Epithelial cell of esophagus (primary cell): ENCODE data around the gene ATN1.

Experiments
- DNase-seq: peaks from one replicate; pipeline ENCODE4 v3.0.0; 2010; ENCODE audit warnings: low read depth
- H3K4me3 ChIP-seq: 2 replicates; pipeline ENCODE4 v1.5.1; 2011; ENCODE audit warnings: mild to moderate bottlenecking, low read length, control low read depth
- TF ChIP-seq, protein P1 (sequence below): IDR thresholded peaks from 2 replicates; pipeline ENCODE4 v1.5.1; 2011; ENCODE audit warnings: low read depth, mild to moderate bottlenecking, low read length, control low read depth, inconsistent platforms; ENCODE audit not compliant: insufficient read depth; ENCODE audit errors: missing control alignments

The ATN1 gene

DNA sequence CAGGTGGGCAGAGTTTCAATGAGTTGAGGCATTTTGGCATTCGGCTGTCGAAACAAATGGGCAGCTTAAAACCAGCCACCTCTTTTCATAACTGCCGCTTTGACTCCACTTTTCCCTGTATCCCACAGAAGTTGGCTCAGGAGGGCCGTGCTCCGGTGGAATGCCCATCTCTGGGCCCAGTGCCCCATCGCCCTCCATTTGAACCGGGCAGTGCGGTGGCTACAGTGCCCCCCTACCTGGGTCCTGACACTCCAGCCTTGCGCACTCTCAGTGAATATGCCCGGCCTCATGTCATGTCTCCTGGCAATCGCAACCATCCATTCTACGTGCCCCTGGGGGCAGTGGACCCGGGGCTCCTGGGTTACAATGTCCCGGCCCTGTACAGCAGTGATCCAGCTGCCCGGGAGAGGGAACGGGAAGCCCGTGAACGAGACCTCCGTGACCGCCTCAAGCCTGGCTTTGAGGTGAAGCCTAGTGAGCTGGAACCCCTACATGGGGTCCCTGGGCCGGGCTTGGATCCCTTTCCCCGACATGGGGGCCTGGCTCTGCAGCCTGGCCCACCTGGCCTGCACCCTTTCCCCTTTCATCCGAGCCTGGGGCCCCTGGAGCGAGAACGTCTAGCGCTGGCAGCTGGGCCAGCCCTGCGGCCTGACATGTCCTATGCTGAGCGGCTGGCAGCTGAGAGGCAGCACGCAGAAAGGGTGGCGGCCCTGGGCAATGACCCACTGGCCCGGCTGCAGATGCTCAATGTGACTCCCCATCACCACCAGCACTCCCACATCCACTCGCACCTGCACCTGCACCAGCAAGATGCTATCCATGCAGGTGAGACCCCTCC is 10.8 kb downstream of the ATN1 start:
- peak overlapping the region; percentile 58 for H3K4me3 ChIP-seq
- TF ChIP-seq, protein P1, sequence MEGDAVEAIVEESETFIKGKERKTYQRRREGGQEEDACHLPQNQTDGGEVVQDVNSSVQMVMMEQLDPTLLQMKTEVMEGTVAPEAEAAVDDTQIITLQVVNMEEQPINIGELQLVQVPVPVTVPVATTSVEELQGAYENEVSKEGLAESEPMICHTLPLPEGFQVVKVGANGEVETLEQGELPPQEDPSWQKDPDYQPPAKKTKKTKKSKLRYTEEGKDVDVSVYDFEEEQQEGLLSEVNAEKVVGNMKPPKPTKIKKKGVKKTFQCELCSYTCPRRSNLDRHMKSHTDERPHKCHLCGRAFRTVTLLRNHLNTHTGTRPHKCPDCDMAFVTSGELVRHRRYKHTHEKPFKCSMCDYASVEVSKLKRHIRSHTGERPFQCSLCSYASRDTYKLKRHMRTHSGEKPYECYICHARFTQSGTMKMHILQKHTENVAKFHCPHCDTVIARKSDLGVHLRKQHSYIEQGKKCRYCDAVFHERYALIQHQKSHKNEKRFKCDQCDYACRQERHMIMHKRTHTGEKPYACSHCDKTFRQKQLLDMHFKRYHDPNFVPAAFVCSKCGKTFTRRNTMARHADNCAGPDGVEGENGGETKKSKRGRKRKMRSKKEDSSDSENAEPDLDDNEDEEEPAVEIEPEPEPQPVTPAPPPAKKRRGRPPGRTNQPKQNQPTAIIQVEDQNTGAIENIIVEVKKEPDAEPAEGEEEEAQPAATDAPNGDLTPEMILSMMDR = no peak
- no peak for DNase-seq

- H3K4me3 ChIP-seq = no peak overlapping the region
- DNase-seq = no peak
- TF ChIP-seq, protein P1 = no peak
Measured at GRCh38 chr12:6939191-6939540, 11.4 kb downstream of the ATN1 start.

DNA sequence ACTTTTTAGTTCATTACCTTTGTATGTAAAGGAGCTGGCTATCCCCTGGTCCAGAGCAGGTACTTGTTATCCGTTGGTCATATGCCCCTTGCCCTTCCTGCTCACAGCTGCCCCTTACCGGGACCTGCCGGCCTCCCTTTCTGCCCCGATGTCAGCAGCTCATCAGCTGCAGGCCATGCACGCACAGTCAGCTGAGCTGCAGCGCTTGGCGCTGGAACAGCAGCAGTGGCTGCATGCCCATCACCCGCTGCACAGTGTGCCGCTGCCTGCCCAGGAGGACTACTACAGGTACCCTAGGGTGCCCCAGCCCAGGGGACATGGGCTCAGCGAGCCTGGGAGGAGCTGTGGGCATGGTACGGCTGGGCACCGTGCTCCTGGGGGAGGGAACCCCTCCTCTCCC is 13.5 kb downstream of the ATN1 start:
- H3K4me3 ChIP-seq = no peak overlapping the region
- DNase-seq = no peak
- TF ChIP-seq, protein P1 = no peak

DNA sequence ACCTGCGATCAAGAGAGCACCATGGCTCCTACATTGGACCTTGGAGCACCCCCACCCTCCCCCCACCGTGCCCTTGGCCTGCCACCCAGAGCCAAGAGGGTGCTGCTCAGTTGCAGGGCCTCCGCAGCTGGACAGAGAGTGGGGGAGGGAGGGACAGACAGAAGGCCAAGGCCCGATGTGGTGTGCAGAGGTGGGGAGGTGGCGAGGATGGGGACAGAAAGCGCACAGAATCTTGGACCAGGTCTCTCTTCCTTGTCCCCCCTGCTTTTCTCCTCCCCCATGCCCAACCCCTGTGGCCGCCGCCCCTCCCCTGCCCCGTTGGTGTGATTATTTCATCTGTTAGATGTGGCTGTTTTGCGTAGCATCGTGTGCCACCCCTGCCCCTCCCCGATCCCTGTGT is 14.0 kb downstream of the ATN1 start:
- no peak overlapping the region for H3K4me3 ChIP-seq
- no peak for DNase-seq
- TF ChIP-seq, protein P1 = no peak

DNA sequence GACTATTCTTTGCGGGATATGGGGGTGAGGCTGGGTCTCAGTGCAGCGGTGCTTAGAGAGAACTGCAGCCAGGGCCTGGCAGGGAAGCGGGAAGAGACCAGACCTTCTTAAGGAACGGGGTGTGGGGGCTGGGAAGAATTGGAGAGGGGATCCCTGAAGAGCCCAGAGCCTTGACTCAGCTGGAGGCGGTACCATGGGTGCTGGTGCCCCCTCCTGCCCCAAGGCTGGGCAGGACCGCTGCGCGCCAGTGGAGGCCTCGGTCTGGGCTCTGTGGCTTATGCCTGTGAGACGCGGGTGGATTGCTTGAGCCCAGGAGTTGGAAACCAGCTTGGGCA is 14.5 kb downstream of the ATN1 start:
- TF ChIP-seq, protein P1 = no peak
- H3K4me3 ChIP-seq = no peak overlapping the region

DNA sequence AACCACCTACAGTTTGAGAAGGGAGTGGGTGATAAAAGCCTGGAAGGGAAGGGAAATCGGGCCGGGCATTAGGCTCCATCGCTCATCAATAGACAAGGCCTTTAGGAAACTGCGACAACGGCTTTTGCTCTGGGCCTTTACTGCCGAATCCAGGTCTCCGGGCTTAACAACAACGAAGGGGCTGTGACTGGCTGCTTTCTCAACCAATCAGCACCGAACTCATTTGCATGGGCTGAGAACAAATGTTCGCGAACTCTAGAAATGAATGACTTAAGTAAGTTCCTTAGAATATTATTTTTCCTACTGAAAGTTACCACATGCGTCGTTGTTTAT is 15.6 kb downstream of the ATN1 start:
- peak overlapping the region; percentile 80 for H3K4me3 ChIP-seq
- DNase-seq = peak; percentile 91
- TF ChIP-seq, protein P1 = no peak

More for the DNA sequence above, 14.5 kb downstream of the ATN1 start:
- no peak for DNase-seq
